Measurements from ENCODE around the gene GPAM. TPM values are rescaled to one million over a fixed set of nuclear protein-coding genes. Genes with fewer than 3 reads are reported as not detected.

GPAM gene
- total RNA-seq, 1 experiment from 2014 or later, result 16.0 TPM

DNA sequence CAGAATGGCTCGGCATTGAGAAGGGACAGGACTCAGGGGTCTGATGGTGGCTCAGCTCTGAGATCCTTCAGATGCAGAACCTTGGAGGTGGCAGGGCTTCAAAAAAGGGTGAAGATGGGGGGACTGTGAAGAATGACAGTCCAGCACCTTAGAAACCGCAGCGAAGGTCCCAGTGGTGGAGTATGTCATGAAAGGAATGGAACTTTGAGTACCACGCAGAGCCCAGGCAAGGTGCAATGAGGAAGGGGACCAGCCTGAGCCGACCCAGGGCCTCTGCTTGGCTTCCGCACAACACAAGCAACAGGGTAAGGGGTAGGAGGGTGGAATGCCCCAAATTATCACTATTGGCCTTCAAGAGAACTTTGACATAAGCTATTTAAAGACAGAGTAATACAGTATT, 8.2 kb upstream of the GPAM start:
- H3K4me2 ChIP-seq (ENCODE audit: insufficient read depth, insufficient read length, low read length), result no peak overlapping the region
- no peak overlapping the region for H2BK15ac ChIP-seq (ENCODE audit: low read depth, low read length)
- no peaks in the 10 kb centered on the region for H3K79me1 ChIP-seq (ENCODE audit: insufficient read depth, low read depth, low read length, poor library complexity, severe bottlenecking)
- H4K5ac ChIP-seq (ENCODE audit: insufficient read length, low read depth, low read length), result no peak overlapping the region
- no peaks in the 10 kb centered on the region for H3K23me2 ChIP-seq (ENCODE audit: insufficient read length, low read depth, low read length, poor library complexity, severe bottlenecking)
- no peaks in the 10 kb centered on the region for H3K4me1 ChIP-seq (ENCODE audit: insufficient read depth, low read length)
- no peak overlapping the region for H3K18ac ChIP-seq (ENCODE audit: insufficient read length, low read depth, low read length)
- TF ChIP-seq CTCF (conservative IDR thresholded peaks at IDR 0.05), result no peak
- H3K14ac ChIP-seq (ENCODE audit: insufficient read depth, low read length), result no peak overlapping the region
- H3K9me3 ChIP-seq (ENCODE audit: control insufficient read depth, low read depth, low read length), result no peaks in the 10 kb centered on the region
- H3K27ac ChIP-seq (ENCODE audit: insufficient read length, low read depth, low read length), result no peak overlapping the region
- H2AFZ ChIP-seq (ENCODE audit: low read length), result no peak overlapping the region
- H3K23ac ChIP-seq (ENCODE audit: insufficient read length, low read depth, low read length), result no peak overlapping the region
- H2BK120ac ChIP-seq (ENCODE audit: low read depth, low read length, poor library complexity, severe bottlenecking), result no peak overlapping the region
- Mint-ChIP-seq H3K36me3 (ENCODE audit: insufficient read depth in 1 of 3, low read depth in 3 of 3) (no peaks in the 10 kb centered on the region), H3K4me1 (no peaks in the 10 kb centered on the region), H3K27ac (no peak overlapping the region), H3K27me3 (ENCODE audit: low read depth) (peaks cover 15% of the 10 kb centered on the region), H3K9me3 (peaks cover 2 to 4% of the 10 kb centered on the region in 2 experiments; a peak in 3 of 5 replicates), H3K4me3 (no peak overlapping the region)
- H3K9ac ChIP-seq (ENCODE audit: extremely low read depth, insufficient read length, low read length), result no peak overlapping the region
- H3K79me2 ChIP-seq (ENCODE audit: insufficient read depth, low read length), result no peaks in the 10 kb centered on the region
- no peaks in the 10 kb centered on the region for H4K20me1 ChIP-seq (ENCODE audit: control insufficient read depth, insufficient read depth, insufficient read length)
- no peak overlapping the region for H3T11ph ChIP-seq (ENCODE audit: low read length)
- H2BK12ac ChIP-seq (ENCODE audit: insufficient read length, low read depth, low read length), result no peak overlapping the region
- no peak overlapping the region for H2BK5ac ChIP-seq (ENCODE audit: insufficient read length, low read length)
- no peak overlapping the region for H3K4ac ChIP-seq (ENCODE audit: low read depth, low read length)
- H2BK20ac ChIP-seq (ENCODE audit: low read depth, low read length, poor library complexity, severe bottlenecking), result no peak overlapping the region
- no peak overlapping the region for H3K56ac ChIP-seq (ENCODE audit: insufficient read length, low read depth, low read length)
- no peak for DNase-seq
- WGBS (ENCODE audit: extremely low coverage, insufficient read length, low lambda C conversion rate), result no CpG with 5 or more reads among the region's 6 CpGs
- H4K91ac ChIP-seq (ENCODE audit: insufficient read length, low read depth, low read length), result no peak overlapping the region
- no peak overlapping the region for H2AK5ac ChIP-seq (ENCODE audit: insufficient read length, low read length)
- H3K27me3 ChIP-seq (ENCODE audit: insufficient read depth, low read length), result no peaks in the 10 kb centered on the region
- H4K8ac ChIP-seq (replicated peaks; ENCODE audit: insufficient read length, low read depth, low read length), result no peak overlapping the region

Measured in H9 (cell line).